ENCODE results near the gene HYAL3. TPM values are rescaled to one million over a fixed set of nuclear protein-coding genes. Genes with fewer than 3 reads are reported as not detected.
A peak's percentile ranks its signal among the peaks of the same experiment; 100 is the strongest.

Gene HYAL3
- total RNA-seq, 1 experiment from 2014 or later: 11.6 TPM

GRCh38 chr3:50331364-50331907 lies 32.2 kb upstream of the HYAL3 start:
- no peak for DNase-seq (ENCODE audit: low read depth)

GRCh38 chr3:50330330-50330729 lies 31.1 kb upstream of the HYAL3 start:
- no peak for DNase-seq (ENCODE audit: low read depth)

GRCh38 chr3:50327943-50328691 lies 28.9 kb upstream of the HYAL3 start, which contains the start of gene TUSC2:
TUSC2 (minus strand) TSS chr3:50328223; CDS start chr3:50328099, 124 bp downstream.
- peak; percentile 92 for DNase-seq (ENCODE audit: low read depth)

- no peak for DNase-seq (ENCODE audit: low read depth)
Observed at GRCh38 chr3:50327129-50327528, 27.9 kb upstream of the HYAL3 start.

GRCh38 chr3:50326182-50326541 lies 27.0 kb upstream of the HYAL3 start:
- no peak for DNase-seq (ENCODE audit: low read depth)

GRCh38 chr3:50325497-50326181 lies 26.4 kb upstream of the HYAL3 start:
- no peak for DNase-seq (ENCODE audit: low read depth)

GRCh38 chr3:50325113-50325480 lies 25.9 kb upstream of the HYAL3 start:
- no peak for DNase-seq (ENCODE audit: low read depth)

- peak; percentile 62 for DNase-seq (ENCODE audit: low read depth)
Observed at GRCh38 chr3:50324351-50325112, 25.3 kb upstream of the HYAL3 start.

- no peak for DNase-seq (ENCODE audit: low read depth)
Observed at GRCh38 chr3:50323614-50324199, 24.5 kb upstream of the HYAL3 start.

- no peak for DNase-seq (ENCODE audit: low read depth)
Observed at GRCh38 chr3:50323092-50323600, 23.9 kb upstream of the HYAL3 start.

- no peak for DNase-seq (ENCODE audit: low read depth)
Observed at GRCh38 chr3:50322386-50323091, 23.3 kb upstream of the HYAL3 start, which contains the start of gene HYAL2. HYAL2 (minus strand) TSS chr3:50322745; CDS start chr3:50320489, 2,256 bp downstream.

- DNase-seq (ENCODE audit: low read depth): no peak
Observed at GRCh38 chr3:50322115-50322385, 22.8 kb upstream of the HYAL3 start.

GRCh38 chr3:50321336-50322114 lies 22.3 kb upstream of the HYAL3 start:
- DNase-seq (ENCODE audit: low read depth): peak; percentile 79

GRCh38 chr3:50320853-50321335 lies 21.7 kb upstream of the HYAL3 start:
- peak; percentile 51 for DNase-seq (ENCODE audit: low read depth)

- DNase-seq (ENCODE audit: low read depth): no peak
Observed at GRCh38 chr3:50319894-50320625, 20.9 kb upstream of the HYAL3 start.

GRCh38 chr3:50319181-50319893 lies 20.1 kb upstream of the HYAL3 start:
- DNase-seq (ENCODE audit: low read depth): no peak

GRCh38 chr3:50318615-50319014 lies 19.4 kb upstream of the HYAL3 start:
- no peak for DNase-seq (ENCODE audit: low read depth)

- DNase-seq (ENCODE audit: low read depth): no peak
Observed at GRCh38 chr3:50318163-50318562, 19.0 kb upstream of the HYAL3 start.

Measured in HT1080 (cell line).